Body of pancreas (tissue), 4 donors: Measurements from ENCODE around the gene KIF16B. TPM values are rescaled to one million over a fixed set of nuclear protein-coding genes. Genes with fewer than 3 reads are reported as not detected.

ENCODE experiments used
- ATAC-seq: fragments of 150-250 bp; one replicate; pipeline ENCODE4 v1.9.1; 2016
- DNase-seq, 4 donors: peaks; one replicate each; pipeline ENCODE4 v3.0.0-alpha.2; 2019
- H3K27ac ChIP-seq, 4 donors: fragments of 200-600 bp; sonication (generic); 1 replicate in 3 of 4; 2 replicates in 1 of 4; pipeline versions ENCODE4 v1.5.1 to v1.6.1; 2016 to 2019; ENCODE audit warnings: mild to moderate bottlenecking in 1 of 4, mixed read lengths in 1 of 4, moderate library complexity in 1 of 4
- H3K27me3 ChIP-seq, 2 donors: fragments of 200-600 bp; sonication (generic); one replicate each; pipeline ENCODE4 v1.6.0; 2016; ENCODE audit warnings: mild to moderate bottlenecking in 1 of 2
- H3K36me3 ChIP-seq, 2 donors: fragments of 200-600 bp; sonication (generic); replicated peaks in 1 of 2; 2 replicates each; pipeline ENCODE4 v1.5.1; 2016; ENCODE audit warnings: low read depth in 2 of 2; ENCODE audit not compliant: insufficient read depth in 1 of 2
- H3K4me1 ChIP-seq: fragments of 200-600 bp; sonication (generic); one replicate; pipeline ENCODE4 v1.6.0; 2016
- H3K4me3 ChIP-seq, 2 donors: fragments of 200-600 bp; sonication (generic); 1 replicate in 1 of 2; 2 replicates in 1 of 2; pipeline ENCODE4 v1.5.1; 2016 to 2019
- H3K9me3 ChIP-seq, 3 donors: fragments of 200-600 bp; sonication (generic); 1 replicate in 2 of 3; 2 replicates in 1 of 3; pipeline ENCODE4 v1.5.1; 2016
- POLR2A ChIP-seq, 3 donors: fragments of 450-650 bp; IDR thresholded peaks; one replicate each; pipeline ENCODE4 v1.6.1; 2016; ENCODE audit warnings: antibody characterized with exemption in 3 of 3, mild to moderate bottlenecking in 2 of 3
- WGBS, 2 donors: methylation state at CpG; one replicate each; pipeline ENCODE4 v1.1.5; 2017; 5-methylcytosine and 5-hydroxymethylcytosine counted together
- intact Hi-C: fragments of 100-400 bp; cut with DNase I; formaldehyde crosslinking; loops from one replicate; pipeline ENCODE4 v1.15.1; 2023
- total RNA-seq, 2 donors: library from RNA; depleted of rRNA; stranded (reverse); fragments of >200 nt; gene quantifications; one replicate each; pipeline ENCODE4 v1.1.0, GENCODE V29; 2016
- TF ChIP-seq, protein P1 (sequence below), 7 experiments: fragments of 450-650 bp in 4 of 7; fragments of 200-600 bp in 3 of 7; sonication (generic) in 3 of 7; IDR thresholded peaks; one replicate each; pipeline ENCODE4 v1.5.1; 2016 to 2019; ENCODE audit warnings: antibody characterized with exemption in 7 of 7

Gene KIF16B
- total RNA-seq, 2 donors from 2014 or later: 13.7 to 55.0 TPM

DNA sequence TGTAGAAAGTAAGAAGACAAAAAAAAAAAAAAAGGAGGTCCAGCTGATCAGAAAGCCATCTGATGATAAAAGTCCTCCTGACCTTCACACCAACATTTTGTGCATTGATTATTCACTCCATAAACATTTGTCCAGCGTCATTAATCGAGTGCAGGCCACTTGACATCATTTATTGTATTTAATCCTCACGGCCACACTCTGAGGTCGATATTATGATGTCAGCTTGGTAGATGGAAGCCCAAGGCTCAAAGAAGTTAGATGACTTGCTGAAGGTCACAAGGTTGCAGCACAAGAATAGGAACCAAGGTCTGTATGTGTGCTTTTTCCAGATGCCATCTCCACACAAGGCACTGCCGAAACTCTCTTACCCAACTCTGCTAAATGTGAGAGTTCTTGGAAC is 328.4 kb downstream of the KIF16B start:
- no peak for DNase-seq
- no peak overlapping the region for H3K27ac ChIP-seq
- intact Hi-C loops: no loop called here
- no peaks in the 10 kb centered on the region for H3K4me1 ChIP-seq
- H3K36me3 ChIP-seq: no peaks in the 10 kb centered on the region
- no peak for ATAC-seq
- TF ChIP-seq POLR2A (IDR thresholded peaks at IDR 0.05): no peak
- TF ChIP-seq, protein P1, sequence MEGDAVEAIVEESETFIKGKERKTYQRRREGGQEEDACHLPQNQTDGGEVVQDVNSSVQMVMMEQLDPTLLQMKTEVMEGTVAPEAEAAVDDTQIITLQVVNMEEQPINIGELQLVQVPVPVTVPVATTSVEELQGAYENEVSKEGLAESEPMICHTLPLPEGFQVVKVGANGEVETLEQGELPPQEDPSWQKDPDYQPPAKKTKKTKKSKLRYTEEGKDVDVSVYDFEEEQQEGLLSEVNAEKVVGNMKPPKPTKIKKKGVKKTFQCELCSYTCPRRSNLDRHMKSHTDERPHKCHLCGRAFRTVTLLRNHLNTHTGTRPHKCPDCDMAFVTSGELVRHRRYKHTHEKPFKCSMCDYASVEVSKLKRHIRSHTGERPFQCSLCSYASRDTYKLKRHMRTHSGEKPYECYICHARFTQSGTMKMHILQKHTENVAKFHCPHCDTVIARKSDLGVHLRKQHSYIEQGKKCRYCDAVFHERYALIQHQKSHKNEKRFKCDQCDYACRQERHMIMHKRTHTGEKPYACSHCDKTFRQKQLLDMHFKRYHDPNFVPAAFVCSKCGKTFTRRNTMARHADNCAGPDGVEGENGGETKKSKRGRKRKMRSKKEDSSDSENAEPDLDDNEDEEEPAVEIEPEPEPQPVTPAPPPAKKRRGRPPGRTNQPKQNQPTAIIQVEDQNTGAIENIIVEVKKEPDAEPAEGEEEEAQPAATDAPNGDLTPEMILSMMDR (IDR thresholded peaks at IDR 0.05): no peak
- H3K9me3 ChIP-seq: no peaks in the 10 kb centered on the region
- H3K27me3 ChIP-seq: no peaks in the 10 kb centered on the region
- no peak overlapping the region for H3K4me3 ChIP-seq
- 37 to 51% methylated on average over 5 of the region's 5 CpGs for WGBS, 2 donors

DNA sequence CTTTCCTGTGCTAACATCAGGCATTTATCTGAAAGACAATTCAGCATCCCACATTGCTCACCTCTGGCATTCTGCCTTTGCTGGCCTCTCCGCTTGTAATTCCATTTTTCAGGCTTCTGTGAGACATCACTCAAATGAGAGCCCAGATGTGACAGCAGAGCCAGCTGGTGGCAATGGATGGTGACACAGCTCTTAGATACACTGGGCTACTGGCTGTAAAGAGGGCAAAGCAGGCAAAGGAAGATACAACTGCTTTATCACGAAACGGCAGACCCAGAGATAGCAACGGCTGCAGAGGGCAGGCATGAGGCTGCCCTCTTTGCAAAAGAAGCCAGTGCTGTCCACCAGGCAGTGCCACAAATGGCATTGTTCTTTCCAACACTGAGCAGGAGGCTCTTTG is 329.8 kb downstream of the KIF16B start:
- Histone ChIP-seq H3K4me3 (no peak overlapping the region), H3K36me3 (no peaks in the 10 kb centered on the region), H3K27ac (no peak overlapping the region), H3K27me3 (no peaks in the 10 kb centered on the region), H3K9me3 (no peaks in the 10 kb centered on the region), H3K4me1 (no peaks in the 10 kb centered on the region)
- TF ChIP-seq, protein P1 (IDR thresholded peaks at IDR 0.05): no peak
- ATAC-seq: no peak
- DNase-seq: no peak
- 56 to 59% methylated on average over 4 of the region's 4 CpGs for whole genome bisulfite sequencing, 2 donors
- intact Hi-C loops: no loop called here

DNA sequence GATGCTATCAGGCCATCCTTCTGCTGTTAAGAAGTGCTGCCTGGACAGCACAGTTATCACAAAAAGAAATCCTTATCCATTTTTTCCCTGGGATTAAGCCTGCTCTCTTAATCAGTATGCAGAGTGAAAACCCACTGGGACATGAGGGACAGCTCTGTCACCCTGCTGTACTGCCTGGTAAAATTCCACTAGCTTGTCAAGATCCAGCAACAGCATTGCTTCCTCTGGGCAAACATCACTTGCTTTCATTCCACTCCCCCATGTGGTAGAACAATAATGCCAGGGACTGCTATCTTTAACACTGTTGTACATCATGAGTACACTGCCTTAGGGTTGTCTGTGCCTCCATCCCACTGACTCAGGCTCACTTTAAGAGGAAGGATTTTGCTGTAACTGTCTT is 331.3 kb downstream of the KIF16B start:
- no peaks in the 10 kb centered on the region for H3K36me3 ChIP-seq
- DNase-seq (no peak), ATAC-seq (no peak)
- H3K27ac ChIP-seq: no peak overlapping the region
- intact Hi-C loops: no loop called here
- no peaks in the 10 kb centered on the region for H3K27me3 ChIP-seq
- no peaks in the 10 kb centered on the region for H3K4me1 ChIP-seq
- H3K4me3 ChIP-seq: no peak overlapping the region
- no peak for TF ChIP-seq POLR2A (IDR thresholded peaks at IDR 0.05)
- TF ChIP-seq, protein P1 (IDR thresholded peaks at IDR 0.05): no peak
- no peaks in the 10 kb centered on the region for H3K9me3 ChIP-seq

DNA sequence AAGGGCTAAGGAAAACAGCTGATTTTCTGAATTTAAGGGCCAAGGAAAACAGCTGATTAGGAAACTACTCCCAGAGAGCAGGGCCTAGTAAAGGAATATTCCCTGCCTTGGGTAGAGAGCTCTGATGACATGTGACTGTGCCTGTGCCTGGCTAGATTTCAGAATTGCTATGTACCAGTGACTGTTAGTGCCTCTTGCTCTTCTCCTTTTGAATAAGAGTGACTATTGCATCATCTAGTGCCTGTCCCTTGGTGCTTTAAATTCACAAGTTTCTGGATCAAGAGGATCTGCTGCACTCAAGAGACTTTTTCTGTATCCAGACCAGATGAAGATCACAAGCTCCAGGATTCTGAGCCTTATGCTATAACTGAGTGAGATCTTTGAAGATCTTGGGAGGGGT is 332.9 kb downstream of the KIF16B start:
- no peak for DNase-seq
- no peak for ATAC-seq
- H3K27ac ChIP-seq: no peak overlapping the region
- no peak overlapping the region for H3K4me3 ChIP-seq
- intact Hi-C loops: no loop called here
- no peak for TF ChIP-seq POLR2A (IDR thresholded peaks at IDR 0.05)
- TF ChIP-seq, protein P1 (IDR thresholded peaks at IDR 0.05): no peak
- no peaks in the 10 kb centered on the region for H3K9me3 ChIP-seq
- H3K4me1 ChIP-seq: no peaks in the 10 kb centered on the region
- H3K36me3 ChIP-seq: no peaks in the 10 kb centered on the region
- H3K27me3 ChIP-seq: no peaks in the 10 kb centered on the region

DNA sequence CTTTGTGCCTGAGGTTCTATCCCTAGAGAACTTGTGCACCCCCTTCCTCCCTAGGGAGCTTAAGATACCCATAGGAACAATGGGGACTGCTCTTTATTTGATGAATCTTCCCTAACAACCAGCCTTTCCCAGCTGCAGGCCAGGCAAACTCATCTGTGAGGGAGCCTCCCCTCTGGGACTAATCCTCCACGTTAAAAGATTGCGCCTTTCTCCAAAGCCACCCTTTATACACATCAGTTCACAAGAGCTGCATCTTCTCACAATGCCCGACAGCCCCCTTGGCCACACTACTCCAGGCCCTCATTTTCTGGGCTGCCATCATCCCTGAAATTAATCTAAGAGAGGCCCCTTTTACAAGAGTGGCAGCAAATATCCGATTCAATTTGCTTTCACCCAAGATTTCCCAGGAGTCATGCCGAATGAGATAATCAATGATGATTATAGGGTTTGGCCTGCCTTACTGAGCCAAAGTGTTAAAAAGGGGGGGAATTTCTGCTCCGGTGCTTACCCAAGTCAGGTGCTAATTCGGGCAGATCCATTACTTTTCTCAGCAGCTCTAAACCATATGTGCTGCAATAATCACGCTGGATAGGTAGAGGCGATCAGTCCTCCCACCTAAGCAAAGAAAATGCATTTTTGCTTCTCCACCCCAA is 336.5 kb downstream of the KIF16B start:
- no peaks in the 10 kb centered on the region for H3K36me3 ChIP-seq
- no peak for ATAC-seq
- H3K9me3 ChIP-seq: no peaks in the 10 kb centered on the region
- no peak overlapping the region for H3K27ac ChIP-seq
- TF ChIP-seq, protein P1 (IDR thresholded peaks at IDR 0.05): no peak
- H3K4me1 ChIP-seq: no peaks in the 10 kb centered on the region
- intact Hi-C loops: no loop called here
- H3K27me3 ChIP-seq: no peaks in the 10 kb centered on the region
- WGBS, 2 donors: 77 to 83% methylated on average over 9 of the region's 9 CpGs
- H3K4me3 ChIP-seq: no peak overlapping the region
- DNase-seq: no peak
